SIG-M5 treated with dmso at 0.1 percent for 504 hours (cell line): ENCODE data around the gene TBATA.

Source experiments
- DNase-seq: peaks from one replicate; lab custom pipeline; 2025; ENCODE audit not compliant: unreplicated experiment; lab: John Stamatoyannopoulos, UW

The TBATA gene

DNA sequence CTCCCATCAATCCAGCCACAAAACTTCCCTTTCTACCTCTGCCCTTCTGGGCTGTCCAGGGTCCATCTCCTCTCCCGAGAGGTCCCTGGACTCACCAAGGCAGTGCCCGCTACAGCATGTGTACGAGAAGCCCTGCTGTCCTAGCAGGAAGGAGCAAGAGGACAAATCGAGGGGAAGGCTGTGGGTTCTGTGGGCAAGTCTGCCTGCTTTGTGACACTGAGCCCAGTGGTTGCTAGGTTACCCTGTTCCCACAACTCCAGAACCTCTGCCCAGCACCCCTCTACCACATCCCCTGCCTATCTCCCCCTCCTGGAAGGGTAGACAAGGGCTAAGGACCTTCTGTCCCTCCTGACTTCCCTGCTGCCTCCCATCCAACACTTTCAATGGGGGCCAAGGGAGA lies at the start of gene TBATA:
Gene TBATA, minus strand, starts transcription at position 188 of the 400 bp plus-strand sequence. CDS start 1,998 bp downstream, outside the sequence.
- DNase-seq = no peak

DNA sequence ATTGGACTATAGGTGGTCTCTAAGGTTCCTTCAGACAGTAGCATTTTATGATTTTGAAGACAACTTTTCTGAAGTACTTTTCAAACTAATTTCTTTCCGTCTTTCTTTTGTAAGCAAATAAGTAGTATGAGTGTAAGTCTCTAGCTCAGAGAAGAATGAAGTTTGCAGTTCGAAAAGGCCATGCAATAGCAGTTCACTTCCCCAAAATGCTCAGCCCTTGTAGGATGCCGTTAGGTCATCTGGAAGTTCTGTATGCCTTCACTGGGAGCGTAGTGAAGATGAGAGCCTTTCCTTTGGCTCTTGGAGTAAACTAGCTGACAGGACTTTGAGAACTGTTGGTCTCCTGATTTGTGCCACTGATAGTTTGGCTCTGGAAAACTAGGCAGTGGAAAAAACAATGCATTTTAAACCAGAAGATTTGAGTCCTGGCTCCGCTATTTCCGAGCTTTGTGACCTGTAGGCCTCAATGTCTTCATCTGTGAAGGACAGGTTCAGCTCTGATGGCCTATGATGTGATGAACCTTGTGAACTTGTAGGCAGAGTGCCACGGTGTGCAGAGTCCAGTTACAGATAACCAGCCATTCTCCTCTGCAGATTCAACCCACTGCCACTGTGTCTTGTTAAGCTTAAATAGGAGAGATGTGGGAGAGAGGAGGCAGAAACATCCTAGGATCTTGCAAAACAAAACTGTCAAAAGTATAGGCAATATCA lies 49.4 kb upstream of the TBATA start:
- DNase-seq = no peak

DNA sequence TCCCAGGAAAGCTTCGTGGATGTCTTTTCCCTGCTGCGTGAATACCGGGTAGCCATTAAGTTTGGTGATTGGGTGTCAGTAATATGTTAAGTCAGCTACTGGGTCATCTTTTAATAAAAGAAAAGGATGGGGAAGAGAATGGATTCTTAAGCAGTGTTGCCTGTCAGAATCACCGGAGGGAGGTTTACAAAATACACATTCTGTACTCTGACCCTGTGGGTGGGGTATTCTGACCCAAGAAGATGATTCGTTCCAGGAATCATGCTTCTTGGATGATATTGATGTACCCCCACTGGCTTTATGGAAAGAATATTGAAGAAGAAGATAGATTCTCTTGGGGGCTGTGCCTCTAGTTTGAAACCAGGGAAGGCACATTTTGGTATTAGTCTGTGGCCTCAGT lies 48.8 kb upstream of the TBATA start:
- DNase-seq = no peak

GRCh38 chr10:70833601-70834000 lies 48.4 kb upstream of the TBATA start:
- no peak for DNase-seq

- DNase-seq = no peak
Observed at GRCh38 chr10:70832852-70833528, 47.8 kb upstream of the TBATA start.

DNA sequence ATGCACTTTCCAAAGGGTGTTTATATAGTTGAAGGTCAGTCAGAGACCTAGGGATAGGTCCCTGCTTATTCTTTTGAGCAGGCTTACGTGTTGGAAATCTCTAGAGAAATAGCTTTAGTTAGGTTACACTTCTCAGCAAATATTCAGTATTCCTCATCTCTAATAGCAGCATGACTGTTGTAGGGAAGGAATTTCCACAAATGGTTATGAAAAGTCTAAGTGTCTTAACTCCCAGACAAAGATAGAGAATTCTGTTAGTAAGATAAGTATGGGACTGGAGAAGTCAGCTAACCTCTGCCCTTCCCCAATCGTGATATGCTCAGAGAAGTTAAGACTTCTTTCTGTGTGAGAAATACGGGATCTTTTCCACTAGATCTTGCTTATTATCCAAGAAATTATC lies 47.0 kb upstream of the TBATA start:
- no peak for DNase-seq

DNA sequence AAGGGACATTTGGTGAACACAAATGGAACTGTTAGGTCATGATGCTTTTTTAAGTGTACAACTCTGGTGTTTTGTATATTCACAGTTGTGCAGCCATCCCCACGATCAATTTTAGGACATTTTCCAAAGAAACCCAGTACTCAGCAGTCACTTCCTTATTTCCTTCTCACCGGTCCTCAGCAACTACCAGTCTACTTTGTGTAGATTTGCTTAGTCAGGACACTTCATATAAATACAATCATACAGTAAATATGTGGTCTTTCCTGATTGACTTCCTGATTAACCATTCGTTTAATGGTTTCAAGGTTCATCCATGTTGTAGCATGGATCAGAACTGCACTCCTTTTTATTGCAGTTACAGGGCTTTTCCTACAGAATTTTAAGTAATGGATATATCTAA lies 45.0 kb upstream of the TBATA start:
- peak; percentile 37 for DNase-seq

- no peak for DNase-seq
Observed at GRCh38 chr10:70829543-70829942, 44.4 kb upstream of the TBATA start.

DNA sequence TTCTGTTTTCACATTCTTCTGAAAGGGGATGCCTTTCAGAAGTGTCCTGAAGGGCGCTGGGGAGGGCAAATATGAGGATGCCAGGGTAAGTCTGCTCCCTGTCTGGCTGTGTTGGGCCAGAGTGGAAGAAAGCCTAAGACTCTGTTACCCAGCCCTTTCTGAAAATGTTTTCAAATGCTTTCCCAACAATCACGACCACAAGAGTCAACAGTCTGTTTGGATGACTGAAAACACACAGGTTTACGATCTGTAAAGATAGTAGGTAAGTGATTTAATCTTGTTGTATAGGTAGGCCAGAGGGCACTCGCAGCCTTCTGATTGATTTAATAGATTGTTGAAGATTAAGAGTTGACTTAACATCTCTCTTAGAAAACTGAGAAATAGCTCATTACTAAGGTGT lies 43.7 kb upstream of the TBATA start:
- DNase-seq = no peak

- no peak for DNase-seq
Observed at GRCh38 chr10:70827086-70827757, 42.0 kb upstream of the TBATA start.

DNA sequence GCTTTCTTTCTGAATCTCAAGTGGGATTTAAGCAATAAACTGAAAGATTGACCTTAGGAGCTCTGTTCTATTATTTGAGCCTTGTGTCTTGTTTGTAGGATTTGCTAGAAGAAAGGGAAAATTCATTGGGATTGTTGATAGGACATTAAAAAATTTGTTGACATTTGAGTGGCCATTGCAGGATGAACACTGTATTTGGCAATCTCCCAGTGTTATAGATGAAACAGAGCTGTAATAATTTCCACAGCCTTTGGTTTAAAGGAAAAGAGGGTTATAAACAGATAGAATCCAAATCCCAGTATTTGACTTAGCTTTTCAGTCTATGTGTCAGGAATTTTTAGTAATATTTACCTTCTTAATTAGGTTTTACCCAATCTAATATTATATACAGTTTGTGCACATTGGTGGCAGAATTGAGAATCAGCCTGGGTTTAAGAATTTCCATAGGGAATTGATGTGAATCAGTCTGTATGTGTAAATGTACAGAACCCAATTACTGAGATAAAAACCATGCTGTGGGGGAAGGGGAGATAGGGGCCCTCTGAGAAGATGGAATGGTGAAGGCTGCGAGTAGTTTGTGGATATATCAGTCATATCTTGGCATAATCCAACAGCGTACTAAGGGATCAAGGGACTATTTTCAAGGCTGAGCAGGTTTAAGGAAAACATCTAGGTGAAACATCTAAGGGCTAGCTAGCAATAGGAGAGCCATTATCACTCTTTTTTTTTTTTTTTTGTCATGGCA lies 37.1 kb upstream of the TBATA start:
- no peak for DNase-seq

DNA sequence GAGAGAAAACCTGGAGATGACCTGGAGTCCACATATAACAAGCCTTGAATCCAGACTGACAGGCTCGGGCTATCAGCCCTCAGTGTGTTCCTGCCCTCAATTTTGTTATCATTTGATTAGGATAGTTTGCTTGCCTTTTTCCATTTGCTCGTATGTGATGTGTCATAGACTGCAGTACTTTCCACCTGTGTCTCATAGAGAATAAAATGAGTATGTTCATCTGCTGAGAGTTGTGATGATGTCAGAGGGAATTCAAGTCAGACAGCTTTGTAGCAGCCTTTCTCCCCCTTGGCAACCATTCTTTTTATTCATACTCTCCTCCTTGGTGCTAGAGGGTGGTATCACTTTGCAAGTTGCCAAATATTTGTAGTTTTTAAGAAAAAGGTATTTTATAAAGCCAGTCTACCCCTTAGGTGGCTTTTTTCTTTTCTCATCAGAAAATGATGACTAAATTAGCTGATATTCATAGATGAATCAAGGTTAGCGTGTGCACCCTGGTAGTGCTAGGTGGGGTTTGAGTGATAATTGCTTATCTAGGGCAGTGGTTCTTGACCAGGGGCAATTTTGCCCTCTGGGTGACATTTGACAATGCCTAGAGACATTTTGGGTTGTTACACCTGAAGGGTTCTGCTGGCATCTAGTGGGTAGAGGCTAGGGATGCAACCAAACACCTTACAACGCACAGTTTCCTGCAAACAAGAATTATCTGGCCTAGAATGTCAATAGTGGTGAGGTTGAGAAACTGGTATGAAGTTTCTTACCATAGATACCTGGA lies 36.0 kb upstream of the TBATA start:
- no peak for DNase-seq

GRCh38 chr10:70816220-70816894 lies 31.2 kb upstream of the TBATA start:
- DNase-seq = peak; percentile 63

GRCh38 chr10:70815504-70816219 lies 30.5 kb upstream of the TBATA start, which contains the start of gene SGPL1:
Gene SGPL1, plus strand, starts transcription at chr10:70815948. Its CDS starts 906 bp downstream, at chr10:70816854.
- DNase-seq = peak; percentile 69

DNA sequence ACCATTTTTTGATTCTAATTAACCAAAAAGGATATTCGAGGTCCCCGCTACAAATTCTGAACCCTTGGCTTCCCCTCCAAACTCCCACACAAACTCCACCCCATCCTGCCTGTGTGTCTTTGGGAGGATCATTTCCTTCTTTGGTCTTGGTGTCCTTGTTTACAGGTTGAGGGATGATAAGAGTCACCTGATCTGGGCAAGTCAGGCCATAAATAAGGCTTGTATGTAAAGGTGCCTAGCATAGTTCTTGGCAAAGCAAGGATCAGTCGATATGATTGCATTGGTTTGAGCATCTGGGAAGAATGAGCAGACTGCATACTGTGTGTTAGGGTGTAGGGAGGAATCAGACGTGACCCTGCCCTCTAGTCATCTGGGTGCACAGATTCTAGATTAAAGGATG lies 28.9 kb upstream of the TBATA start:
- no peak for DNase-seq

DNA sequence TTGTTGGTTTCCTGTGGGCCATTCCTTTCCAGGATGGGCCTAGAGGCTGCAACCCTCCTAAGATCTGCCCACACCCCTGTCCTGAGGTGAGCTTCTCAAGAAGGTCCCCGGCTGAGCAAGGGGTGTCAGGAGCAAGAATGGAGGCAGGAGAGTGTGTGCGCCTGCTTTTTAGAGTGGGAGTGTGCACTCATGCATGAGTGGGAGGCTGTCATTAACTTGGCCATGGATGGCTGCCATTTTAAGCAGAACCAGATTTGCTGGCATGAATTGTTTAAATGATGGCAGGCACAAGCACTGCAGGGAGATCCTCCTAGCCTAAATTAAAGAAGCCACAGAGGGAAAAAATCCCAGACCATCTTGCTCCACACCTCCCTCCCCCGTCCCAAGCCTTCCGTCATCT lies 27.6 kb upstream of the TBATA start:
- DNase-seq = no peak

GRCh38 chr10:70811881-70812280 lies 26.7 kb upstream of the TBATA start:
- DNase-seq = no peak

DNA sequence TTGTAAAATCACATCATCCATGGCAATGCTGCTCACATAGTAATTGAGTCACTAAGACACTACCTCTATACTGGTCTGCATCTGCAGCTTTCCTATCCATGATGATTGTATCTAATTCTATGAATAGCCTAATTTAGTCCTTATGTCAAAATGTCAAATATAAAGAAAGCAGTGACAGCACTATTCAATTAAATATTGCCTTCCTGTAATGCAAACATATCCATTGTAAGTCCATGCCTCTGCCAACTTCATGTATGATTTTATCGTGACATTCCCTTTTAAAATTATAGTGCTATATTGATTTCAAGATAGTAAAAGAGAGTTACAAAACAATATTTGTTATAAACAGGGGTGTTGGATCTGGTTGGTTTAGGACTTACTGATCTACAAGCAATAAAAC lies 25.8 kb upstream of the TBATA start:
- no peak for DNase-seq

- no peak for DNase-seq
Observed at GRCh38 chr10:70809726-70810125, 24.5 kb upstream of the TBATA start.
